IMR-90 (cell line): ENCODE measurements around the gene GDPD1. TPM values are rescaled to one million over a fixed set of nuclear protein-coding genes. Genes with fewer than 3 reads are reported as not detected.

ENCODE experiments used
- ATAC-seq: fragments of 200-7000 bp; cut with Tn5 transposase; 2 replicates; pipeline ENCODE4 v1.9.1; 2020; ENCODE audit warnings: low read depth, mild to moderate bottlenecking, moderate library complexity
- BruUV-seq: library from RNA; stranded (reverse); fragments of 400-500 nt; replicated peaks from 2 replicates; lab custom pipeline; 2021; lab: Mats Ljungman, UMichigan
- CTCF ChIA-PET: fragments of 300-600 bp; formaldehyde crosslinking; extraction: SDS; loops from one replicate; lab custom pipeline; 2021; ENCODE audit warnings: antibody characterized with exemption; lab: Yijun Ruan, JAX
- POLR2A ChIA-PET: fragments of 300-600 bp; sonication (Branson Sonifier 250); formaldehyde crosslinking; loops from one replicate; lab custom pipeline; 2022; ENCODE audit warnings: antibody characterized with exemption; ENCODE audit not compliant: unreplicated experiment; lab: Charles Lee
- DNase-seq: peaks from one replicate; pipeline ENCODE4 v3.0.0; 2013
- H2AFZ ChIP-seq: replicated peaks from 2 replicates; pipeline ENCODE3; 2013; ENCODE audit warnings: low read length, mild to moderate bottlenecking; ENCODE audit not compliant: poor library complexity
- H2AK5ac ChIP-seq: 2 replicates; pipeline ENCODE4 v1.6.1; 2013; ENCODE audit warnings: low read depth, low read length, inconsistent platforms
- H2AK9ac ChIP-seq: replicated peaks from 2 replicates; pipeline ENCODE3; 2013; ENCODE audit warnings: mild to moderate bottlenecking, low read depth, low read length, moderate library complexity; ENCODE audit not compliant: poor library complexity
- H2BK120ac ChIP-seq: 2 replicates; pipeline ENCODE4 v1.6.1; 2013; ENCODE audit warnings: low read depth, low read length, inconsistent platforms
- H2BK15ac ChIP-seq: 3 replicates; pipeline ENCODE4 v1.6.1; 2013; ENCODE audit warnings: low read depth, low read length, inconsistent platforms
- H2BK20ac ChIP-seq: 2 replicates; pipeline ENCODE4 v1.6.1; 2013; ENCODE audit warnings: low read depth, mild to moderate bottlenecking, inconsistent platforms, low read length, moderate library complexity
- H2BK5ac ChIP-seq: 2 replicates; pipeline ENCODE4 v1.6.1; 2013; ENCODE audit warnings: mild to moderate bottlenecking, low read depth, low read length, inconsistent platforms; ENCODE audit not compliant: poor library complexity, severe bottlenecking
- H3K14ac ChIP-seq: replicated peaks from 2 replicates; pipeline ENCODE4 v1.6.1; 2013; ENCODE audit warnings: low read depth, low read length, inconsistent platforms
- H3K18ac ChIP-seq: 2 replicates; pipeline ENCODE4 v1.6.1; 2013; ENCODE audit warnings: low read depth, low read length, control low read depth
- H3K23ac ChIP-seq: 2 replicates; pipeline ENCODE4 v1.6.1; 2013; ENCODE audit warnings: low read depth, low read length, inconsistent platforms
- H3K27ac ChIP-seq: 2 replicates; pipeline ENCODE4 v1.5.1; 2013; ENCODE audit warnings: mild to moderate bottlenecking, control low read depth, low read length; ENCODE audit not compliant: insufficient read depth
- H3K27me3 ChIP-seq: 2 replicates; pipeline ENCODE4 v1.6.1; 2013; ENCODE audit warnings: low read length; ENCODE audit not compliant: control insufficient read depth, insufficient read depth
- H3K36me3 ChIP-seq: 2 replicates; pipeline ENCODE4 v1.6.1; 2013; ENCODE audit warnings: low read length, mixed read lengths; ENCODE audit not compliant: control insufficient read depth, insufficient read depth
- H3K4ac ChIP-seq: 2 replicates; pipeline ENCODE4 v1.6.1; 2013; ENCODE audit warnings: low read depth, low read length, inconsistent platforms
- H3K4me1 ChIP-seq: 2 replicates; pipeline ENCODE4 v1.6.1; 2013; ENCODE audit warnings: low read length, mixed read lengths; ENCODE audit not compliant: control insufficient read depth, insufficient read depth
- H3K4me2 ChIP-seq: 2 replicates; pipeline ENCODE4 v1.6.1; 2013; ENCODE audit warnings: low read depth, mild to moderate bottlenecking, control low read depth, low read length, moderate library complexity
- H3K4me3 ChIP-seq: 2 replicates; pipeline ENCODE4 v1.5.1; 2013; ENCODE audit warnings: low read depth, mild to moderate bottlenecking, control low read depth, low read length, moderate library complexity; ENCODE audit not compliant: insufficient read depth
- H3K56ac ChIP-seq: 2 replicates; pipeline ENCODE4 v1.6.1; 2013; ENCODE audit warnings: low read length, inconsistent platforms; ENCODE audit not compliant: insufficient read depth; ENCODE audit errors: extremely low read depth
- H3K79me1 ChIP-seq, 2 experiments: 2 replicates each; pipeline ENCODE4 v1.6.1; 2013; ENCODE audit warnings: low read length in 2 of 2, inconsistent platforms in 1 of 2, low read depth in 1 of 2
- H3K9ac ChIP-seq: 2 replicates; pipeline ENCODE4 v1.6.1; 2013; ENCODE audit warnings: low read depth, low read length, control low read depth
- H3K9me1 ChIP-seq: 2 replicates; pipeline ENCODE4 v1.6.1; 2013; ENCODE audit warnings: low read length, inconsistent platforms; ENCODE audit not compliant: insufficient read depth
- H3K9me3 ChIP-seq: 2 replicates; pipeline ENCODE4 v1.6.1; 2013; ENCODE audit warnings: low read length; ENCODE audit not compliant: control insufficient read depth, insufficient read depth
- H4K20me1 ChIP-seq: 2 replicates; pipeline ENCODE4 v1.6.1; 2013; ENCODE audit warnings: low read length, inconsistent platforms; ENCODE audit not compliant: insufficient read depth
- H4K5ac ChIP-seq: 2 replicates; pipeline ENCODE4 v1.6.1; 2013; ENCODE audit warnings: mild to moderate bottlenecking, low read depth, low read length, control low read depth
- H4K8ac ChIP-seq, 2 experiments: 2 replicates each; pipeline ENCODE4 v1.6.1; 2013; ENCODE audit warnings: low read depth in 2 of 2, low read length in 2 of 2, control low read depth in 1 of 2, inconsistent platforms in 1 of 2
- H4K91ac ChIP-seq: 2 replicates; pipeline ENCODE4 v1.6.1; 2013; ENCODE audit warnings: low read depth, low read length, inconsistent platforms; ENCODE audit not compliant: insufficient read depth
- FOS ChIP-seq: fragments of 150-350 bp; IDR thresholded peaks from 2 replicates; pipeline ENCODE4 v1.6.1; 2016; ENCODE audit warnings: low read depth, low read length
- WGBS, 2 experiments: methylation state at CpG; one replicate each; pipeline versions ENCODE4 v1.1.5 to v1.1.7; 2013; ENCODE audit warnings: missing lambda C conversion rate in 2 of 2; ENCODE audit not compliant: insufficient read length in 1 of 2; ENCODE audit errors: extremely low coverage in 2 of 2; 5-methylcytosine and 5-hydroxymethylcytosine counted together
- dilution Hi-C: fragments of 300-500 bp; cut with HindIII; formaldehyde crosslinking; loops from one replicate; pipeline ENCODE4 v1.14.3; 2018; ENCODE audit warnings: low sequenced_read_pairs; ENCODE audit not compliant: unreplicated experiment
- in situ Hi-C: fragments of 300-500 bp; cut with MboI; formaldehyde crosslinking; loops from 3 replicates; pipeline ENCODE4 v1.14.3; 2019; ENCODE audit warnings: low sequenced_read_pairs, inconsistent platforms, mixed read lengths
- intact Hi-C: fragments of 100-400 bp; cut with micrococcal nuclease; formaldehyde crosslinking; loops from 2 replicates; pipeline ENCODE4 v1.10.0; 2022
- polyA plus RNA-seq, 3 experiments: library from polyadenylated mRNA; depleted of rRNA; stranded (reverse); fragments of >200 nt; gene quantifications; 2 replicates each; pipeline ENCODE4 v1.2.3, GENCODE V29; 2012; ENCODE audit warnings: low replicate concordance in 1 of 3
- total RNA-seq: library from RNA; depleted of rRNA; stranded (reverse); fragments of >200 nt; gene quantifications from 2 replicates; pipeline ENCODE4 v1.2.3, GENCODE V29; 2012

The GDPD1 gene
- total and polyA plus RNA-seq, 2 of the 4 experiments (the other 2 are of a cell fraction), result 0.72 to 0.84 TPM

DNA sequence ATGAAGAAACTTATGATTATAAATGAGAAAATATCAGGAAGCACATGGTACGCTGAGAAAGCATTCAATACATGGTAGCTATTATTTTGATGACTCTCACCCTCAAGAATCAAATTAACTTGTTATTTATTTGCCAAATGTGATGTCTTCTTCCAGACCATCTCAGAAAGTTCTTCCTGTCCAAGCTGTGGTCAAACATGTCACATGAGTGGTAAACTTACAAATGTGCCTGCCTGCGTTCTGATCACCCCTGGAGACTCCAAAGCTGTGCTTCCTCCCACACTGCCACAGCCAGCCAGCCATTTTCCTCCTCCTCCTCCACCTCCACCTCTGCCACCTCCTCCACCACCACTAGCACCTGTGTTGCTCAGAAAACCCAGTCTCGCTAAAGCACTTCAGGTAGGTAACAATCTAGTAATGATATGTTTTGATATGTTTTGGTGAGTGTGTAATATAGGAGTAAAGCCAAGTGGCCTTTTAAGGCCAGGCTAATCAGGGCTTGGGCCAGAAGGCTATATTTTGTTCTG lies 26.9 kb upstream of the GDPD1 start:
- no peak overlapping the region for H2BK15ac ChIP-seq

More for the DNA sequence above, 26.9 kb upstream of the GDPD1 start:
- no peak for ATAC-seq
- Histone ChIP-seq H2BK120ac (no peak overlapping the region), H3K56ac (no peak overlapping the region), H3K4ac (no peak overlapping the region), H3K23ac (no peak overlapping the region), H2AFZ (no peak overlapping the region), H2AK5ac (no peak overlapping the region), H3K9ac (no peak overlapping the region), H3K79me1 (peaks cover 0 to 4% of the 10 kb centered on the region in 2 experiments; a peak in 2 of 4 replicates), H3K9me1 (no peaks in the 10 kb centered on the region), H3K4me2 (no peak overlapping the region), H2BK20ac (no peak overlapping the region), H3K14ac (no peak overlapping the region), H2AK9ac (no peak overlapping the region), H3K9me3 (no peaks in the 10 kb centered on the region), H4K8ac (no peak overlapping the region), H4K5ac (no peak overlapping the region), H3K27ac (no peak overlapping the region), H3K18ac (no peak overlapping the region), H2BK5ac (no peak overlapping the region), H3K36me3 (peaks cover 7% of the 10 kb centered on the region), H4K91ac (no peak overlapping the region), H3K27me3 (no peaks in the 10 kb centered on the region), H3K4me3 (no peak overlapping the region), H4K20me1 (no peaks in the 10 kb centered on the region), H3K4me1 (no peaks in the 10 kb centered on the region)
- dilution Hi-C loops, result no loop called here
- no peak for TF ChIP-seq FOS
- no TSS peak for BruUV-seq
- CTCF ChIA-PET, result interaction anchor here (0.6 kb wide), 1 partner anchor 643 kb away, joined by 6 read pairs; no protein-coding TSS in a partner anchor
- POLR2A ChIA-PET, result no interaction called here
- intact Hi-C loops, result no loop called here
- DNase-seq, result no peak
- WGBS, 2 experiments, result no CpG with 5 or more reads among the region's 3 CpGs
- in situ Hi-C loops, result no loop called here
